H54 (cell line): ENCODE measurements around the gene VPS16.
"Not testable (repeated sequence)": the region's sequence is repeated elsewhere in the genome, so short reads cannot be mapped to it uniquely, and the experiment has no call there.

ENCODE experiments used
- DNase-seq: peaks from one replicate; pipeline ENCODE4 v3.0.0; 2011; ENCODE audit warnings: low spot score, mixed read lengths; ENCODE audit not compliant: insufficient read length
- FAIRE-seq: peaks from 3 replicates; lab custom pipeline; 2011; peaks lifted over from hg19 to GRCh38; lab: Jason Lieb, UNC
- POLR2A ChIP-seq: IDR thresholded peaks from 2 replicates; pipeline ENCODE4 v1.6.1; 2011; ENCODE audit warnings: low read depth, mild to moderate bottlenecking, low read length

The VPS16 gene

DNA sequence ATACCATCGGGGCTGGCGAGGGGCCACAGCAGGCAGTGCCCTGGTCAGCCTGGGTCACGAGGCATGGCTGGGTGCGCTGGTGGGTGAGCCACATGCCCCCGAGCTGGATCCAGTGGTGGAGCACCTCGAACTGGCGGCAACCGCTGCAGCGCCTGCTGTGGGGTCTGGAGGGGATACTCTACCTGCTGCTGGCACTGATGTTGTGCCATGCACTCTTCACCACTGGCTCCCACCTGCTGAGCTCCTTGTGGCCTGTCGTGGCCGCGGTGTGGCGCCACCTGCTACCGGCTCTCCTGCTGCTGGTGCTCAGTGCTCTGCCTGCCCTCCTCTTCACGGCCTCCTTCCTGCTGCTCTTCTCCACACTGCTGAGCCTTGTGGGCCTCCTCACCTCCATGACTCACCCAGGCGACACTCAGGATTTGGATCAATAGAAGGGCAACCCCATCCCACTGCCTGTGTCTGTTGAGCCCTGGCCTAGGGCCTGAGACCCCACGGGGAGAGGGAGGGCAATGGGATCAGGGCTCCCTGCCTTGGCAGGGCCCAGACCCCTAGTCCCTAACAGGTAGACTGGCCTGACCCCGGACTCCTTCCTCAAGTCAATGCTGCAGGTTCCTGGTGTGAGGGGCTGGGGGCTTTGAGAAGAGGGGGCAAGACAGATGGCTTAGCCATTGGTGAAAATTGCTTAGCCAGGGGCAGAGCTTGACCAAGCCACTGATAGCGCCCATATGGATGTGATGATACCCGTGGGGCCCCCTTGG lies 23.8 kb upstream of the VPS16 start:
- FAIRE-seq (no peak), DNase-seq (no peak)

DNA sequence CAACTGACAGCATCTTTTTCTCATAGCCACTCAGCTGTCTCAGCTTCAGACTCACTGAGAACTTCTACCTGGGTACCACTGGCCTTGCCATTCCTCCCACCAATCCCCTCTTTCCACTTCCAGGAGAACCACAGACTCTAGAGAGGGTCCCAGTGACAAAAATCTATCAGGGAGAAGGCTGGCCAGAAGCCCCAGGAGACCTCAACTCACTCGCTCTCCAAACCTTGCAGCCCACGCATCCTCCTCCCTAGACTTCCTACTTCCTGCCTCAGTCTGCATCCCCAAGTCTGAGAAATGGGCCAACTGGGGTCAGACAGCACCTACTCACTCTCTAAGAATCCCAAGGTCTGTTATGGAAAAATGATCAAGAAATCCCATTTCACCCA lies 23.2 kb upstream of the VPS16 start:
- FAIRE-seq, result no peak
- no peak for TF ChIP-seq POLR2A
- no peak for DNase-seq

More for the DNA sequence above, 23.8 kb upstream of the VPS16 start:
- no peak for TF ChIP-seq POLR2A

DNA sequence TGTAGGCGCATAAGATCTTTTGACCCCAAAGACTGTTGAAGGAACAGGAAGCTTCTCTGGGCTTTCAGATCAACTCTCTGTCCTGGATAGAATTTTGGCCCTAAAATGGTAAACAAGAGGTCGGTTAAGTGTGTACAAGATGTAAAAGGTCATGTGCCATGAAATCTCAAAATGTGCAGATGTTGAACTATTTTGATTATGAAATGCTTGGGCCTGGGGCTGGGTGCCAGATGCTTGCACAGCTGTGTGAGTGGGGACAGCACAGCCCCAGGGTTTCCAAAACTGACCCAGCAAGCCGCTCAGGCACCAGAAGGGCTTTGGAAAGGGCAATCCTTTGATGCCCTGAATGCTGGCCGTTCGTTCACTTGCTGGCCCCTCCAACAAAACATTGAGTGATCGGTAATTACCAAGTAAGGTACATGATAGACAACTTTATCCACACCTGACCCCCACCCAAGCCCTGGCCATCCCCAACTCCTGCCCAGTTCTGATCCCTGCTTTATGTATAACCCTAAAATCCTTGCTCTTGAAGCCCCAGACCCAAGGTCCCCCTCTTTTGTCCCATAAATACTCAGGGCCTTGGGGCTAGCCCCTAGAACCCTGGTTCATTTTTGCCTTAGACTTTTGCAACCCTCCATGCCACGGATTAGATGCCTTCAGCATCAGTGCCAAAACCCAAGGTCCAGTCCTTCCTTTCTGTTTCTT lies 22.5 kb upstream of the VPS16 start:
- DNase-seq (no peak), FAIRE-seq (no peak)
- TF ChIP-seq POLR2A, result no peak

DNA sequence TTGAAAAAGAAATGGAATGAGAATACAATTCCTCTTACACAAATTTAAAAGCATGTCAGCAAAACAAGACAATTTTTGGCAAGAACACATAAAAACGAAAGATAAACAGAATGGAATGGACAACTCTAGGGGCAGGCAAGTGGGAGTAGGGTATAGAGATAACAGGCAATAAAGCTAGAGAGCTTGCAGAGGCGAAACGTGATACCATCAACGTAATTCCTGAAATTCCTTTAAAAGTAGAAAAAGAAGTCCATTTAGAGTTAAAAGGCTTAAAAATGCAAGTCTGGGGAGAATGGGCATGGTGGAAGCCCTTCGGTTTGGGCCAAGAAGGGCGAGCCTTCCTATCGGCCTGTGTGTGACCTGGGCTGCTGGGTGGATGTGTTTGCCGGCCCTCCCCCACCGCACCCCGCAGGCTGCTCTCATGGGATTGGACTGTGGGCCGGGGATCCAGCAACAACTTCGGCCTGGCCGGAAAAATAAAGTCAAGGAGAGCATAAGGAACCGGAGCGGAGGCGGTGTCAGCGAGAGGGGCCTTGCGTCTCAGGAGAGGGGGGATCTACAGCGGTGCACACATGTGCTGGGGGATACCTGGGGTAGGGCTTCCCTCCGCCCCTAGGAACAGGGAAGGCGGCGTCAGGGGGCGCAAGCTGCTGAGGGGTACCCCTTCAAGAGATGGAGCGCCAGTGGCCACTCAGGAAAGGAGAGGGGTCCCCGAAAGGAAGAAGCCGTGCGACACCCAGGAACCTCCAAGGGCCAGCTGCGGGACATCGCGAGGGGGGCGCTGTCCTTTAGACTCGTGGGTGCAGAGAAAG lies 20.3 kb upstream of the VPS16 start:
- TF ChIP-seq POLR2A, result no peak
- FAIRE-seq (no peak), DNase-seq (no peak)

DNA sequence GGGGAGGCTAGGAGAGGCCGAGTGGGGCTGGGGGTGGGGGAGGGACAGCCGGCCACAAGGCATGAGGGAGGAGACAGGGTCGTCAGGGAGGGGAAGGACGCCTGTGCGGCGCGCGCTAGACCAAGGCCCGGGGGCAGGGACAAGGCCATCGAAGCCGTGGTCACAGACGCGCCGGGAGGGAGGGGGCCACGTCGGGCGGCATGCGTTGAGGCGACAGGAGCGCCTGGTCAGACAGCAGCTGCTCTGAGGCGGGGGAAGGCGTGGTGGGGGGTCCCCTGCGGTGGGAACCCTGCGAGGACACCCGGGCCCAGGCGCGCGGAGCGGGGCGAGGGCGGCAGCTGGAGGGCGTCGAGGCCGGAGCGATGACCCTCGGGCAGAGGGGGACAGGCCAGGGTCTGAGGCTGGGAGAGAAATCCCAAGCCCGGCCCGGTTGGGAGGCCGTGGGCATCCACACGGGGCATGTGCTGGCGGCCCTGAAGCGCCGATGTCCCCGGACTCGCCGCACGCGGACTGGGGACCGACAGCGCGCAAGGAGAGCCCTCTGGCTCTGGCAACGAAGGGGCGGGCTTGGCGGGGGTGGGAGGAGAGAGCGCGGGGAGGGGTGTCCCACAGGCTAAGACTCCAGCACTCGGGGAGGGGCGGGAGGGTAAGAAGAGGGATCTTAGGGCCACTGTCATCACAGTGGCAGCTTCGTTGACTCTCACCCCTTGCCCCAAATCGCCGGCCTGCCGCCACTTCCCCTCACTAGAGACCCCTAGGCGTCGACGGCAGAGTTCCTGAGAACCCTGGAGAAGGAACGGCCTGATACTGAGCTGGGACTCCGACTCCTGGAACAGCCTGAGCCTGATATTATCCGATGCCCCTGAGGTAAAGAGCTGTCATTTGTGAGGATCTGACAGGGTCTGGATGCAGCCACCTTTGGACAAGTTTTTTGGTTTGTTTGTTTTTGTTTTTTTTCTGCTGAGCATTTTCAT lies 19.4 kb upstream of the VPS16 start:
- no peak for TF ChIP-seq POLR2A
- no peak for DNase-seq
- FAIRE-seq, result no peak

DNA sequence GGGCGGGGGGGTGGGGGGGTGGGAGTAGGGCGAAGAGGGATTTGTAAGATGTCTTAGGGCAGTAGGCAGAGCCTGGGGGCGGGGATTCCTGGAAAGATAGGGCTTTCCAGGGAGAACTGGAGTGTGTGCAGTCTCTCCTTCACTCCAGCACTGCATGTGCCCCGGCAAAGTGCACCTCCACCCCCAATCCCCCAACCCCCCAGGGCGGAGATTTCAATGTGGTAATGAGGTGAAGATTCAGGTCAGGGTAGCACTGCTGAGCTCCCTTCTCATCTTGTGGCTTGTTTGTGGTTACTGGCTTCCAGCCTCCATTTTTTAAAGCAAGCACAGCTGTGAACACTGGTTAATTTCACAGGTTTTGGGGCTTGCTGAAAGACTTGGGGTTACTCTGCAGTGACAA lies 18.5 kb upstream of the VPS16 start:
- TF ChIP-seq POLR2A, result no peak
- no peak for DNase-seq
- no peak for FAIRE-seq

DNA sequence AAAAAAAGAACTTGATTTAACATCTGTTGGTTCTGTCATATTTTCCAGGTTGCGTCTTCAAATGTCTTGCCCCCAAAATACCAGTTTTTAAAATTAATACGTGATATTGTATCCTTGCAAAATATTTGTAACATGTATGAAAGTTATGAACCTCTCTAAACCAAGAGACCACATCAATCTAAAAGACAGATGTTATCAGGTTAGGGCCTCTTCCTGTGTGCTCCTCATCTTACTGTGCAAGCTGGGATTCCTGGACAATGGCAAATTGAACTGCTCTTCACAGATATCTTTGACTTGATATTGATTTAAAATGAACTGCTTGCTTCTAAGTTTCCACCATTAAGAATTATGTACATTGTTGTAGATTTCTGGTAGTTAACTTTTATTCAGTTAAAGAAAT lies 14.8 kb upstream of the VPS16 start:
- no peak for FAIRE-seq

DNA sequence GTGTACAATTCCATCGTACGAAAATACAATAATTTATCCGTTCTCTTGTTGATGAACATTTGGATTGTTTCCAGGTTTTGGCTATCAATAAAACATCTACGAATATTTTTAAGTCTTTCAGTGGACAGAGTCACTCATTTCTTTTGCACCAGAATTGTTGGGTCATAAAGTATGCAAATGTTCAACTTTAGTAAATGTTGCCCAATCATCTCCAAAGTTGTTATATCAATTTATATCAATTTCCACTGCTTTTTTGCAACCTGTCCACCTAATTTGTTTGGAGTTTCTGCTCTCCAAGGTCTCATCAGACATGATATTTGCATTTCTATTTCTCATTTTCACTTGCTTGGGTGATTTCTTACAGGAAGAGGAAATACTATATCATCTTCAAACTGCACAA lies 13.9 kb upstream of the VPS16 start:
- no peak for FAIRE-seq
- no peak for TF ChIP-seq POLR2A
- DNase-seq, result no peak

More for the DNA sequence above, 14.8 kb upstream of the VPS16 start:
- no peak for DNase-seq
- no peak for TF ChIP-seq POLR2A

DNA sequence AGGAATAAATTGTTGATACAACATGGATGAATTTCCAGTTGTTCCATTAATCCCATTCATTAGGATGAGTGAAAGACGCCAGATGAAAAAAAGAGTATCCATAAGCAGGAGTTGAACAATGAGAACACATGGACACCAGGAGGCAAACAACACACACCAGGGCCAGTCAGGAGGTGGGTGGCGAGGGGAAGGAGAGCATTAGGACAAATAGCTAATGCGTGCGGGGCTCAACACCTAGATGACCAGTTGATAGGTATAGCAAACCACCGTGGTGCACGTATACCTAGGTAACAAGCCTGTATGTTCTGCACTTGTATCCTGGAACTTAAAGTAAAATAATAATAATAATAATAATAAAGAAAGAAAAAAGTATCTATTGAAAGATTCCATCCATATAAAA lies 11.2 kb upstream of the VPS16 start:
- DNase-seq (no peak), FAIRE-seq (no peak)
- no peak for TF ChIP-seq POLR2A

DNA sequence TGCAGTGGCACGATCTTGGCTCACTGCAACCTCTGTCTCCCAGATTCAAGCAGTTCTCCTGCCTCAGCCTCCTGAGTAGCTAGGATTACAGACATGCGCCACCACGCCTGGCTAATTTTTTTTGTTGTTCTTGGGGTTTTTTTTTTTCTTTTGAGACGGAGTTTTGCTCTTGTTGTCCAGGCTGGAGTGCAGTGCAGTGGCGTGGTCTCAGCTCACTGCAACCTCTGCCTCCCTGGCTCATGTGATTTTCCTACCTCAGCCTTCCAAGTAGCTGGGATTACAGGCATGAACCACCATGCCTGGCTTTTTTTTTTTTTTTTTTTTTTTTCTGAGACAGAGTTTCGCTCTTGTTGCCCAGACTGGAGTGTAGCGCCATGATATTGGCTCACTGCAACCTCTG lies 9.3 kb upstream of the VPS16 start:
- FAIRE-seq, DNase-seq: not testable (repeated sequence)

DNA sequence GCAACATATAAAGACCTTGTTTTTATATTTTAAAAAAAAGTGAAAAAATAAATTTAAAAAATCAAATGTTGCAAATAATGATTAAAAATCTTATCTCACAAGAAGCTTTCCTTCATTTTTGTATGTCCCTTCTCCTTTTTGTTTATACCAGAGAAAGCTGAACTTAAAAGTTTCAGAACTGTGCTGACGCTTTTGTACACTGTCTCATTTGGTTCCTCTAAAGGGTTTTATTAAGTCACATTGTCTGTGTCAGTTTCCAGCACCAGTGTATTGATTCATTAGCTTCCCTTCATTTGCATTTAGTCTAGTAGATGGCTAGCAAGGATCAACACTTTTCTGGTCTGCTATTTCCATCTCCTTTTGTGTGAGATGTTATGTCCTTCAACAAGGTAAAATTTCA lies 6.8 kb upstream of the VPS16 start:
- FAIRE-seq (no peak), DNase-seq (no peak)
- TF ChIP-seq POLR2A, result no peak

DNA sequence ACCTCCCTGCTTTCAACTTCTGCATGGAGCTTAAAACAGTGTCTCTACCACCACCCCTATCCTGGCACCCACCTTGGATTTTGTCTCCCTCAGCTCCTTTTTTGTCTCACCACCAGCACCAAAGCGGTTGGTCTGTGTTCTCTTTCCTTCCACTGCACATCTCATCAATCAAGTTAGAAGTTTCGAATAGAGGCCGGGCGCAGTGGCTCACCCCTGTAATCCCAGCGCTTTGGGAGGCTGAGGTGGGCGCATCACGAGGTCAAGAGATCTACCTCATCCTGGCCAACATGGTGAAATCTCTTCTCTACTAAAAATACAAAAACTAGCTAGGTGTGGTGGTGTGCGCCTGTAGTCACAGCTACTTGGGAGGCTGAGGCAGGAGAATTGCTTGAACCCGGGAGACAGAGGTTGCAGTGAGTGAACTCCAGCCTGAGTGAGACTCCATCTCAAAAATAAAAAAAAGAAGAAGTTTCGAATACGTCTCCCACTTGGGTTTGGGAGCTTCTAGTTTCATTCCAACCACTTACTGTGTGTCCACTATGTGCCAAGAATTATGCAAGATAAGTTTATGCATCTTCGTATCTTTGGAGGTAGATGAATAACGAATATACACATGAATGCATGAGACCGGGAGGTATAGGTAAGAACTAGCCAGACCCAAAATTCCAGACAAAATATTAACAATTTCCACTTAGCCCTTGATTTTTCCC lies 6.0 kb upstream of the VPS16 start:
- DNase-seq (no peak), FAIRE-seq (no peak)
- TF ChIP-seq POLR2A, result no peak
